Erythroblast (primary cell): Measurements from ENCODE around the gene DOCK11.

Source experiments
- GATA1 ChIP-seq: IDR thresholded peaks from 2 replicates; pipeline ENCODE4 v1.6.1; 2011; ENCODE audit warnings: low read depth, mild to moderate bottlenecking, control low read depth, low read length, moderate library complexity
- POLR2A ChIP-seq: IDR thresholded peaks from 2 replicates; pipeline ENCODE4 v1.6.1; 2011; ENCODE audit warnings: mild to moderate bottlenecking, low read length

DNA sequence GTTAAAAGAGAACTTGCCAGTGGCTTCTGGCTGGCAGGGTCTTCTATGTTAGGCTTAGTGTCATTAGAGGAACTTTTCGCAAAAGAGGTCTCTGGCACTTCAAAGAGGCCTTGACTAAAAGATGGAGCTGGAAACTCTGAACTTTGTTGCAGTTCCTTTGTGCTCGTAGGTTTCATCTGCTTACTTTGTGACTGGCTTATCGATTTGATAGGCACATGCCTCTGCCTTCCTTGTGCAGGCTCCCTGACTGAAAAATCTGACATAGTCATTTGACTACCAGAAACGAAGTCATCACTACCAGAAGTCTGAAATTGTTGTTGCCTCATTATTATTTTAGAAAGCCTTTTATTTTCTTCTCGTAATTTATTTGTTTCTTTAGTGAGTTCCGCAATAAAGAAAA is 137.9 kb downstream of the DOCK11 start:
- TF ChIP-seq POLR2A (no peak), GATA1 (no peak)
